Osteoblast (primary cell): ENCODE results near the gene LAG3. TPM values are rescaled to one million over a fixed set of nuclear protein-coding genes. Genes with fewer than 3 reads are reported as not detected.

ENCODE experiments used
- DNase-seq: peaks from one replicate; pipeline ENCODE4 v3.0.0; 2011; ENCODE audit warnings: low spot score, mixed read lengths; ENCODE audit not compliant: insufficient read length; ENCODE audit errors: missing footprints
- H2AFZ ChIP-seq: 2 replicates; pipeline ENCODE4 v1.6.0; 2011; ENCODE audit warnings: mild to moderate bottlenecking, low read length
- H3K27ac ChIP-seq: 2 replicates; pipeline ENCODE4 v1.5.1; 2011; ENCODE audit warnings: mild to moderate bottlenecking, low read depth, low read length, moderate library complexity
- H3K27me3 ChIP-seq: 2 replicates; pipeline ENCODE4 v1.6.0; 2012; ENCODE audit warnings: mild to moderate bottlenecking, control low read depth, inconsistent platforms, low read length, moderate library complexity; ENCODE audit not compliant: insufficient read depth
- H3K36me3 ChIP-seq: 2 replicates; pipeline ENCODE4 v1.5.1; 2011; ENCODE audit warnings: mild to moderate bottlenecking, low read length, control low read depth, moderate library complexity; ENCODE audit not compliant: insufficient read depth
- H3K4me1 ChIP-seq: 2 replicates; pipeline ENCODE4 v1.5.1; 2011; ENCODE audit warnings: mild to moderate bottlenecking, low read length, control low read depth, moderate library complexity; ENCODE audit not compliant: insufficient read depth
- H3K4me2 ChIP-seq: 2 replicates; pipeline ENCODE4 v1.6.0; 2011; ENCODE audit warnings: mild to moderate bottlenecking, low read length; ENCODE audit not compliant: insufficient read depth
- H3K4me3 ChIP-seq: fragments of 200-600 bp; sonication (generic); 3 replicates; pipeline ENCODE4 v1.5.1; 2012; ENCODE audit warnings: mild to moderate bottlenecking, low read length, inconsistent platforms; ENCODE audit not compliant: insufficient read depth
- H3K79me2 ChIP-seq: 2 replicates; pipeline ENCODE4 v1.6.0; 2012; ENCODE audit warnings: mild to moderate bottlenecking, low read length, control low read depth, inconsistent platforms; ENCODE audit not compliant: insufficient read depth
- H3K9me3 ChIP-seq: 2 replicates; pipeline ENCODE4 v1.5.1; 2011; ENCODE audit warnings: low read depth, low read length, control low read depth
- H4K20me1 ChIP-seq: 2 replicates; pipeline ENCODE4 v1.6.0; 2012; ENCODE audit warnings: mild to moderate bottlenecking, low read length, control low read depth; ENCODE audit not compliant: insufficient read depth
- CTCF ChIP-seq: IDR thresholded peaks from 2 replicates; pipeline ENCODE4 v1.5.1; 2011; ENCODE audit warnings: mild to moderate bottlenecking, low read depth, low read length, moderate library complexity; ENCODE audit errors: extremely low read depth
- total RNA-seq: library from RNA; depleted of rRNA; stranded (reverse); fragments of >200 nt; gene quantifications from 2 replicates; pipeline ENCODE4 v1.2.3, GENCODE V29; 2012

LAG3 gene
- total RNA-seq, 1 donor: not detected

GRCh38 chr12:6780573-6780972 lies 8.3 kb downstream of the LAG3 start:
- H3K79me2 ChIP-seq: no peaks in the 10 kb centered on the region
- DNase-seq: peak; percentile 21
- no peak for TF ChIP-seq CTCF
- H4K20me1 ChIP-seq: no peaks in the 10 kb centered on the region
- H3K4me3 ChIP-seq: no peak overlapping the region
- H3K36me3 ChIP-seq: no peaks in the 10 kb centered on the region
- peaks cover 10% of the 10 kb centered on the region for H3K4me1 ChIP-seq
- no peaks in the 10 kb centered on the region for H3K27me3 ChIP-seq
- no peaks in the 10 kb centered on the region for H3K9me3 ChIP-seq
- no peak overlapping the region for H3K27ac ChIP-seq
- H2AFZ ChIP-seq: no peak overlapping the region
- no peak overlapping the region for H3K4me2 ChIP-seq

GRCh38 chr12:6782119-6782518 lies 9.8 kb downstream of the LAG3 start:
- Histone ChIP-seq H3K36me3 (no peaks in the 10 kb centered on the region), H4K20me1 (no peaks in the 10 kb centered on the region), H3K4me1 (peaks cover 10% of the 10 kb centered on the region), H3K4me3 (no peak overlapping the region), H3K27ac (no peak overlapping the region), H3K4me2 (no peak overlapping the region), H3K27me3 (no peaks in the 10 kb centered on the region), H3K79me2 (no peaks in the 10 kb centered on the region), H3K9me3 (no peaks in the 10 kb centered on the region), H2AFZ (peak overlapping the region; percentile 4)
- TF ChIP-seq CTCF: no peak
- DNase-seq: peak; percentile 71

GRCh38 chr12:6782850-6783566 lies 10.7 kb downstream of the LAG3 start:
- Histone ChIP-seq H3K27ac (no peak overlapping the region), H4K20me1 (no peaks in the 10 kb centered on the region), H3K9me3 (no peaks in the 10 kb centered on the region), H3K27me3 (no peaks in the 10 kb centered on the region), H3K36me3 (no peaks in the 10 kb centered on the region), H2AFZ (no peak overlapping the region), H3K4me3 (no peak overlapping the region), H3K4me2 (no peak overlapping the region), H3K79me2 (no peaks in the 10 kb centered on the region), H3K4me1 (peaks cover 10% of the 10 kb centered on the region)
- DNase-seq: peak; percentile 37
- no peak for TF ChIP-seq CTCF

GRCh38 chr12:6783828-6784227 lies 11.5 kb downstream of the LAG3 start:
- Histone ChIP-seq H3K9me3 (no peaks in the 10 kb centered on the region), H3K36me3 (no peaks in the 10 kb centered on the region), H3K27ac (no peak overlapping the region), H3K27me3 (no peaks in the 10 kb centered on the region), H4K20me1 (no peaks in the 10 kb centered on the region), H3K4me1 (peaks cover 5% of the 10 kb centered on the region), H3K4me3 (no peak overlapping the region), H2AFZ (no peak overlapping the region), H3K79me2 (no peaks in the 10 kb centered on the region), H3K4me2 (no peak overlapping the region)
- TF ChIP-seq CTCF: no peak
- DNase-seq: no peak
